Measurements from ENCODE around the gene CAMKMT.
"Not testable (repeated sequence)": the region's sequence is repeated elsewhere in the genome, so short reads cannot be mapped to it uniquely, and the experiment has no call there.

The CAMKMT gene

GRCh38 chr2:44377486-44377885 is 15.7 kb downstream of the CAMKMT start:
- H3K4me3 Mint-ChIP-seq, result no peak overlapping the region
- H3K36me3 Mint-ChIP-seq (ENCODE audit: low read depth), result peaks cover 4% of the 10 kb centered on the region
- H3K4me1 Mint-ChIP-seq (ENCODE audit: low read depth), result peaks cover under 1% of the 10 kb centered on the region
- no peak overlapping the region for H3K27ac Mint-ChIP-seq
- no peaks in the 10 kb centered on the region for H3K9me3 Mint-ChIP-seq
- H3K27me3 Mint-ChIP-seq (ENCODE audit: low read depth), result no peaks in the 10 kb centered on the region

GRCh38 chr2:44385226-44385625 is 23.5 kb downstream of the CAMKMT start:
- H3K27ac Mint-ChIP-seq; H3K36me3 Mint-ChIP-seq (ENCODE audit: low read depth); H3K27me3 Mint-ChIP-seq (ENCODE audit: low read depth); H3K9me3 Mint-ChIP-seq; H3K4me1 Mint-ChIP-seq (ENCODE audit: low read depth); H3K4me3 Mint-ChIP-seq: not testable (repeated sequence)

DNA sequence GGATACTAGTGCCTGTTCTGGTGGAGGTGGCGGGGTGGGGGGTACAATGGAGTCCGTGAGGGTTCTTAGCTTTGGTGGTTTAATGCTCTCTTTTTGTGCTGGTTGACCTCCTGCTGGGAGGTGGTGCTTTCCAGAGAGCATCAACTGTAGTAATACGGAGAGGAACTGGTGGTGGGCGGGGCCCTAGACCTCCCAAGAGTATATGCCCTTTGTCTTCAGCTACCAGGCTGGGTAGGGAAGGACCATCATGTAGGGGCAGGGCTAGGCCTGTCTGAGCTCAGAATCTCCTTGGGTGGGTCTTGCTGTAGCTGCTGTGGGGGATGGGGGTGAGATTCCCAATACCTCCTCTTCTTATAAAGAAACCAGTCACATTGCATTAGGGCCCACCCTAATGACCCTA is 27.1 kb downstream of the CAMKMT start:
- Mint-ChIP-seq H3K4me1 (ENCODE audit: low read depth) (peaks cover 5% of the 10 kb centered on the region), H3K27me3 (ENCODE audit: low read depth) (no peaks in the 10 kb centered on the region), H3K9me3 (no peaks in the 10 kb centered on the region), H3K36me3 (ENCODE audit: low read depth) (peaks cover 5% of the 10 kb centered on the region), H3K27ac (no peak overlapping the region), H3K4me3 (no peak overlapping the region)

DNA sequence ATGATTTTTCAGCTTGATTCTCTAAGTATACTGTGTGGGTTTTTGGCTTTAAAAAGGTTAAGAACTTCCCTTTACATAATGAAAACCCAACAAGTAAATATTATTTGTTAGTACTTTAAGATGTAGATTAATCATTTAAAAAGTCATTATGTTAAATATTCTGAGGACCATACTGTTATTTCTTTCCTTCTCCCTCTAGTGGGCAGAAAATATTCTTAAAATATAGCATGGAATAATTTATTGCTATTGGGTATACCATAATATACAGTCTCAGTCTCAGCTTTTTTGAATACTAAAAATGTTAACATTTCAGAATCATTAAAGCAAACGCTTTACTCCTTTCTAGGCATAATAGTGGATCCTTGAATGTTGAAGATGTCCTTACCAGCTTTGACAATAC is 28.1 kb downstream of the CAMKMT start:
- peak overlapping the region; percentile 31 for H3K27ac Mint-ChIP-seq
- no peaks in the 10 kb centered on the region for H3K27me3 Mint-ChIP-seq (ENCODE audit: low read depth)
- no peaks in the 10 kb centered on the region for H3K9me3 Mint-ChIP-seq
- peaks cover 3% of the 10 kb centered on the region for H3K36me3 Mint-ChIP-seq (ENCODE audit: low read depth)
- H3K4me1 Mint-ChIP-seq (ENCODE audit: low read depth), result peaks cover 5% of the 10 kb centered on the region
- no peak overlapping the region for H3K4me3 Mint-ChIP-seq

GRCh38 chr2:44392338-44392943 is 30.7 kb downstream of the CAMKMT start:
- H3K27ac Mint-ChIP-seq, result no peak overlapping the region
- H3K4me3 Mint-ChIP-seq, result no peak overlapping the region
- no peaks in the 10 kb centered on the region for H3K9me3 Mint-ChIP-seq
- no peaks in the 10 kb centered on the region for H3K36me3 Mint-ChIP-seq (ENCODE audit: low read depth)
- H3K4me1 Mint-ChIP-seq (ENCODE audit: low read depth), result no peaks in the 10 kb centered on the region
- H3K27me3 Mint-ChIP-seq (ENCODE audit: low read depth), result no peaks in the 10 kb centered on the region

DNA sequence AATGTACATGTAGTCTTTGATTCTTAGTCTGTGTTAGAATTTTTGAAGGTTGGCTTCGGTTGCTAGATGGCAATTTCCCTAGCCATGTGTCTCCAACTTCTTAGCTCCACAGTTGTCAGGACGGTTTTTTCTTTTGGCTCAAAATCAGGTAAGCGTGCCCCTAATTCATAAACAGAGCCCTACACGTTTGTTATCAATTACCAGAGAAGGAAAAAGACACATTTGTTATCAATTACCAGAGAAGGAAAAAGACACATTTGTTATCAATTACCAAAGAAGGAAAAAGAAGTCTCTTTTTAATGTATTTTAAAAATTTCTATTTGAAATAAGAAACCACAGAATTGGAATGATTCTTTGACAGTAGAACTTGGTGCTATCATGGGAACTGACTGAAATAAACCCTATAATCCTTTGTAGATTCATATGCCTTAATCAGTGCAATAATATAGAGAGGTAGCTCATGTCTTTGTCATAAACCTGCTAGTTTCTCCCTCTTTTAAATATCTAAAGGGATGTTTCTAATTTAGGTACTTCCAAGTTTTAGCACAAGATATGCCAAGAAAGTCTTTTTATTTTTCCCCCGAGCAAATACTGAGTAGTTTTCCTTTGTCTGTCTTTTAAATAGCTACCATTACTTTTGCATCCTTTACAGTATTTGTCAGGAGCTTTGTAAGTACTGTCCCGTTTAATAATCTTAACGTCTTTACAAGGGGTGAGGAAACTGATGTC is 35.9 kb downstream of the CAMKMT start:
- peaks cover 2% of the 10 kb centered on the region for H3K4me1 Mint-ChIP-seq (ENCODE audit: low read depth)
- no peaks in the 10 kb centered on the region for H3K27me3 Mint-ChIP-seq (ENCODE audit: low read depth)
- H3K4me3 Mint-ChIP-seq, result no peak overlapping the region
- H3K9me3 Mint-ChIP-seq, result no peaks in the 10 kb centered on the region
- H3K36me3 Mint-ChIP-seq (ENCODE audit: low read depth), result no peaks in the 10 kb centered on the region
- H3K27ac Mint-ChIP-seq, result no peak overlapping the region

DNA sequence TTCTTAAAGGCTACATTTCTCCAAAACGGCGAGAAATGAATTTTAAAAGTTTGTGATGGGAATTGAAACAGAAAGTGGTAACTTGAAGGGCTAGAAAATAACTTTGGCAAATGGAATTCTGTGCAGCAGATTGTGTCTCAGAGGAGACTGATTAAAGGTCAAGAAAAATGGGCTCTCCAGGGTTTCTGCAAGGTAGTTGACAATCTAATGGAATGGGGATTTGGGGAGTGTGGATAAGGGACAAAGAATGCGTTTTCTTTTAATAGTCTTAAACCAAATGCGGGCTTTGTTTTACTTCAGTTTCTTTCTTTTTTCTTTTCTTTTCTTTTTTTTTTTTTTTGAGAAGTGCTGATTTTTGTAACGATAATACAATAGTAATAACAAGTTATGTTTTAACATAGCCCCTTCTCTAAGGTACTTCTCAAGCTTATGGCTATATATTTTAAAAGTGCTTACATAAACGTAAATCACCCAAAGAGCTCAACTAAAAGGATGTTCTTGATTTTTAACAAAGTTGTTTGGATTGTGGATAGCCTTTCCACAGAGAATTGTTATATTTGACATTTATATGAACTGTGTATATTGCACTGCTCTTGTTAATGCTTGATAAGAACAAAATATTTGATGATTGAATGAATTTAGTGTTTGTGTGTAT is 36.6 kb downstream of the CAMKMT start:
- H3K27ac Mint-ChIP-seq, result no peak overlapping the region
- H3K36me3 Mint-ChIP-seq (ENCODE audit: low read depth), result peaks cover 2% of the 10 kb centered on the region
- H3K4me1 Mint-ChIP-seq (ENCODE audit: low read depth), result peaks cover 2% of the 10 kb centered on the region
- H3K9me3 Mint-ChIP-seq, result no peaks in the 10 kb centered on the region
- no peak overlapping the region for H3K4me3 Mint-ChIP-seq
- H3K27me3 Mint-ChIP-seq (ENCODE audit: low read depth), result no peaks in the 10 kb centered on the region

GRCh38 chr2:44420725-44421124 is 59.0 kb downstream of the CAMKMT start:
- no peak overlapping the region for H3K27ac Mint-ChIP-seq
- H3K36me3 Mint-ChIP-seq (ENCODE audit: low read depth), result no peaks in the 10 kb centered on the region
- no peak overlapping the region for H3K4me3 Mint-ChIP-seq
- no peaks in the 10 kb centered on the region for H3K27me3 Mint-ChIP-seq (ENCODE audit: low read depth)
- H3K9me3 Mint-ChIP-seq, result no peaks in the 10 kb centered on the region
- no peaks in the 10 kb centered on the region for H3K4me1 Mint-ChIP-seq (ENCODE audit: low read depth)

- Mint-ChIP-seq H3K27me3 (ENCODE audit: low read depth) (no peaks in the 10 kb centered on the region), H3K4me3 (no peak overlapping the region), H3K4me1 (ENCODE audit: low read depth) (no peaks in the 10 kb centered on the region), H3K36me3 (ENCODE audit: low read depth) (no peaks in the 10 kb centered on the region), H3K9me3 (no peaks in the 10 kb centered on the region), H3K27ac (no peak overlapping the region)
Observed at GRCh38 chr2:44424211-44424610, 62.5 kb downstream of the CAMKMT start.

GRCh38 chr2:44429034-44429433 is 67.3 kb downstream of the CAMKMT start:
- H3K27ac Mint-ChIP-seq, result no peak overlapping the region
- H3K36me3 Mint-ChIP-seq (ENCODE audit: low read depth), result no peaks in the 10 kb centered on the region
- no peaks in the 10 kb centered on the region for H3K27me3 Mint-ChIP-seq (ENCODE audit: low read depth)
- H3K4me1 Mint-ChIP-seq (ENCODE audit: low read depth), result no peaks in the 10 kb centered on the region
- H3K4me3 Mint-ChIP-seq, result no peak overlapping the region
- H3K9me3 Mint-ChIP-seq, result no peaks in the 10 kb centered on the region

- H3K27ac Mint-ChIP-seq, result no peak overlapping the region
- no peaks in the 10 kb centered on the region for H3K4me1 Mint-ChIP-seq (ENCODE audit: low read depth)
- H3K4me3 Mint-ChIP-seq, result no peak overlapping the region
- no peaks in the 10 kb centered on the region for H3K36me3 Mint-ChIP-seq (ENCODE audit: low read depth)
- H3K9me3 Mint-ChIP-seq, result no peaks in the 10 kb centered on the region
- no peaks in the 10 kb centered on the region for H3K27me3 Mint-ChIP-seq (ENCODE audit: low read depth)
Observed at GRCh38 chr2:44430342-44430741, 68.6 kb downstream of the CAMKMT start.

DNA sequence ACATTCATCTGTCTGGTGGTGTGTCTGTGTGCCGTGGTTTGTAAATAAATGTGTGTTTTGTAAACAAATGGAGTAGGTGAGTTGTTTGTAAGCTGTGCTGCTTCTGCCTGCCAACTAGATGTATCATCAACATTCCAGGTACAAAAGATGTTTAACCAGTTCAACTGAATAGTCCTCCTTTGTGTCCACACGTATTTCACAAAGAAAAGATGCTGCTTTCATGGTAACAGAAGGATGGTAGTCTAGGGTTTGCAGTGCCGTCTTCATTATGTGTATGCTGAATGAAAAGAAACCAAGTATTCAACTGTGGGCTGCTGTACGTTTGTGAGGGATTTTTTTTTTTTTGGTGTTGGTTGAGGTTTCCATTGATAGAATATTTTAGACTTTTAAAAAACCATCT is 72.1 kb downstream of the CAMKMT start:
- Mint-ChIP-seq H3K36me3 (ENCODE audit: low read depth) (no peaks in the 10 kb centered on the region), H3K27me3 (ENCODE audit: low read depth) (no peaks in the 10 kb centered on the region), H3K27ac (no peak overlapping the region), H3K9me3 (no peaks in the 10 kb centered on the region), H3K4me1 (ENCODE audit: low read depth) (peaks cover 2% of the 10 kb centered on the region), H3K4me3 (no peak overlapping the region)

GRCh38 chr2:44441200-44441599 is 79.5 kb downstream of the CAMKMT start:
- no peak overlapping the region for H3K27ac Mint-ChIP-seq
- no peaks in the 10 kb centered on the region for H3K36me3 Mint-ChIP-seq (ENCODE audit: low read depth)
- no peak overlapping the region for H3K4me3 Mint-ChIP-seq
- H3K9me3 Mint-ChIP-seq, result no peaks in the 10 kb centered on the region
- no peaks in the 10 kb centered on the region for H3K27me3 Mint-ChIP-seq (ENCODE audit: low read depth)
- peaks cover 2% of the 10 kb centered on the region for H3K4me1 Mint-ChIP-seq (ENCODE audit: low read depth)

DNA sequence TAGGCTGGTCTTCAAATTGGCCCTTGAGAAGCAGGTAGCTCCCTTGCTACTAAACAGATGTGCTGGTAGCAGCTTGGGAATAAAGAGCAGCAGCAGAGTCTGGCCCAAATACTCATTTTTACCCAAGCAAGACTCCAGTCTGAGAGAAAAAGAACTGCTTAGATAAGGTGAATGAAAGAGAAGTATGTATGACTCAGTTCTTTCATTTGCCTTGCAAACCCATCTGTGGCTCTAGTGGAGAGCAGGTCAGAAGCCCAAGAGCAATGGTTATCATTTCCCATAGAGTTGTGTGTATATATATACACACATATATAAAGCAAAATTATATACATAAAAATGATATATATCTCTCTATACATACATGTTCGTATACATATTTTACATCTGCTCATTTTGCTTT is 80.3 kb downstream of the CAMKMT start:
- no peak overlapping the region for H3K4me3 Mint-ChIP-seq
- H3K27ac Mint-ChIP-seq, result no peak overlapping the region
- H3K27me3 Mint-ChIP-seq (ENCODE audit: low read depth), result no peaks in the 10 kb centered on the region
- peaks cover 2% of the 10 kb centered on the region for H3K4me1 Mint-ChIP-seq (ENCODE audit: low read depth)
- H3K9me3 Mint-ChIP-seq, result no peaks in the 10 kb centered on the region
- H3K36me3 Mint-ChIP-seq (ENCODE audit: low read depth), result no peaks in the 10 kb centered on the region

DNA sequence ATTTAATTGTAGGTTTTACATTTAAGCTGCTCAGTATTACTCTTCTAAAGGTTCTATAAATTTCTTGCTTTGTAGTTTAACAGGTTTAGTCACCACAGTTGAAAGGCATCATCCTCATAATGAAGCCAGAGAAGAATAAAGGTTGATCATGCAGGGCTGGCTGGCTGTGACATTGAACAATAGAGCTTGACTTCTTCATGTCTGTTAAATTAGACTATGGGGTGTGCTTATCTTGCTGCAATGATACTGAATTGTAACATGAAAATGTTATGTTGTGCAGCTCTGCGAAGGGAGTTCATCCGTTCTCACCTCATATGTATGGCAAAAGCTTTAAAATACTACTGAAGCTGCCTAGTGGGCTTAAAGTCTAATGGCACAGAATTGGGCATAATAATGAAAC is 81.8 kb downstream of the CAMKMT start:
- Mint-ChIP-seq H3K27me3 (ENCODE audit: low read depth) (no peaks in the 10 kb centered on the region), H3K4me3 (no peak overlapping the region), H3K4me1 (ENCODE audit: low read depth) (peaks cover 2% of the 10 kb centered on the region), H3K27ac (no peak overlapping the region), H3K36me3 (ENCODE audit: low read depth) (no peaks in the 10 kb centered on the region), H3K9me3 (no peaks in the 10 kb centered on the region)

Data from T-helper 1 cell treated with Interleukin-12 subunit alpha and Interleukin-12 subunit beta and Interleukin-4 antibody, amounts not matched to agents 30 μg/mL and 1 μg/mL, for 36 hours (primary cell).